BJ (cell line): ENCODE measurements around the gene ARL15. TPM values are rescaled to one million over a fixed set of nuclear protein-coding genes. Genes with fewer than 3 reads are reported as not detected.

Source experiments
- CTCF ChIA-PET: fragments of 350-600 bp; formaldehyde crosslinking; extraction: SDS; loops from one replicate; lab custom pipeline; 2021; ENCODE audit warnings: antibody characterized with exemption, inconsistent platforms; lab: Yijun Ruan, JAX
- POLR2A ChIA-PET: fragments of 300-600 bp; sonication (Branson Sonifier 250); formaldehyde crosslinking; extraction: SDS; loops from one replicate; lab custom pipeline; 2021; ENCODE audit warnings: antibody characterized with exemption; lab: Charles Lee
- DNase-seq: peaks from one replicate; pipeline ENCODE4 v3.0.0-alpha.2; 2011; ENCODE audit warnings: low read depth
- H3K27me3 ChIP-seq: 2 replicates; pipeline ENCODE4 v1.6.0; 2011; ENCODE audit warnings: low read length; ENCODE audit not compliant: control insufficient read depth, insufficient read depth
- H3K36me3 ChIP-seq: 2 replicates; pipeline ENCODE4 v1.5.1; 2011; ENCODE audit warnings: low read length; ENCODE audit not compliant: control insufficient read depth, insufficient read depth
- H3K4me3 ChIP-seq: 2 replicates; pipeline ENCODE4 v1.5.1; 2011; ENCODE audit warnings: low read depth, mild to moderate bottlenecking, control low read depth, low read length
- CTCF ChIP-seq: IDR thresholded peaks from 2 replicates; pipeline ENCODE4 v1.5.1; 2011; ENCODE audit warnings: low read depth, mild to moderate bottlenecking, control low read depth, inconsistent platforms, low read length, moderate library complexity; ENCODE audit not compliant: insufficient read depth
- polyA plus RNA-seq: library from polyadenylated mRNA; depleted of rRNA; stranded (reverse); fragments of >200 nt; gene quantifications from 2 replicates; pipeline ENCODE4 v1.2.3, GENCODE V29; 2011

ARL15 gene
- polyA plus RNA-seq, 1 experiment: 11.9 TPM

- CTCF ChIA-PET: no interaction called here
Measured at GRCh38 chr5:53956632-53957031, 353.7 kb downstream of the ARL15 start.

GRCh38 chr5:53956196-53956595 lies 354.2 kb downstream of the ARL15 start:
- Histone ChIP-seq H3K4me3 (no peak overlapping the region), H3K36me3 (no peaks in the 10 kb centered on the region), H3K27me3 (no peaks in the 10 kb centered on the region)
- no peak for DNase-seq
- no peak for TF ChIP-seq CTCF
- CTCF ChIA-PET: interaction anchor here (0.6 kb wide), 1 partner anchor 255 kb away, joined by 4 read pairs; no protein-coding TSS in a partner anchor
- POLR2A ChIA-PET: no interaction called here

More at GRCh38 chr5:53956632-53957031, 353.7 kb downstream of the ARL15 start:
- DNase-seq: no peak
- Histone ChIP-seq H3K4me3 (no peak overlapping the region), H3K27me3 (no peaks in the 10 kb centered on the region), H3K36me3 (no peaks in the 10 kb centered on the region)
- no peak for TF ChIP-seq CTCF
- POLR2A ChIA-PET: no interaction called here

DNA sequence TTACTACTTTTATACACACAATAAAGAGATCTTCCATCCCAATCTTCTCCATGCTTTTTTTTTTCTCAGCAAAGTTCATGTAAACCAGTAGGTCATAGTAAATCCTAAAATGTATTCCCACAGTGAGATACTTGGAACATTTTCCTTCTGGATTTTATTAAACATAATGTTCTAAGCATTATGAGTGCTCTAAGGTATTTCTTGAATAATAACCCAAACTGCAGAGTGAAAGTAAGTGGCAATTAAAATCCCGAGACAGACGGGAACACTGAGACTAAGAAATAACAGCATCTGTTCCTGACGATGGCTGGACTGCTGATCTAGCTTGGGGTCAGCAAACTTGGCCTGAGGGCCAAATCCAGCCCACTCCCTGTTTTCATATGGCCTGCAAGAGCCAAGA lies 359.8 kb downstream of the ARL15 start:
- Histone ChIP-seq H3K4me3 (no peak overlapping the region), H3K36me3 (no peaks in the 10 kb centered on the region), H3K27me3 (no peaks in the 10 kb centered on the region)
- no peak for TF ChIP-seq CTCF
- POLR2A ChIA-PET: no interaction called here
- CTCF ChIA-PET: interaction anchor here (0.6 kb wide), 2 partner anchors 10 to 1538 kb away, joined by 3 to 4 read pairs; no protein-coding TSS in a partner anchor
- no peak for DNase-seq

DNA sequence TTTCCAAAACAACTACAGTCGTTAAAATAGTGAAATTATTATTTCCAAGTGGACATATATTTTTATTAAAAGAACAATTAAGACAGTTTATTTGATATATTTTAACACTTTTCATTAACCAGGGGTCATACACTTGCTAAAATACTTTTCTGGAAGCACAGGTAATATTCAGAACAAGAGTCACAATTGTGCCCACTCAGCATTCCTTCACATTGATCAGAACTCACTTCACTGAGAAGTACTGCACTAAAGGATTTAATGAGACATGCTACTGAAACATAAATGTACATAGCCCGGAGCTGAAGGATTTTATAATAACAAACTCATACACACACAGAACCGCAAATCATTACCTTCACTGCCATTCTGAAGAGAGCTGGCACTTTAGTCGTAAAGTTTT lies 361.8 kb downstream of the ARL15 start:
- CTCF ChIA-PET: interaction anchor here (0.6 kb wide), 1 partner anchor 353 kb away, joined by 3 read pairs; no protein-coding TSS in a partner anchor
- no peak for DNase-seq
- Histone ChIP-seq H3K4me3 (no peak overlapping the region), H3K27me3 (no peaks in the 10 kb centered on the region), H3K36me3 (no peaks in the 10 kb centered on the region)
- POLR2A ChIA-PET: no interaction called here
- TF ChIP-seq CTCF: no peak

DNA sequence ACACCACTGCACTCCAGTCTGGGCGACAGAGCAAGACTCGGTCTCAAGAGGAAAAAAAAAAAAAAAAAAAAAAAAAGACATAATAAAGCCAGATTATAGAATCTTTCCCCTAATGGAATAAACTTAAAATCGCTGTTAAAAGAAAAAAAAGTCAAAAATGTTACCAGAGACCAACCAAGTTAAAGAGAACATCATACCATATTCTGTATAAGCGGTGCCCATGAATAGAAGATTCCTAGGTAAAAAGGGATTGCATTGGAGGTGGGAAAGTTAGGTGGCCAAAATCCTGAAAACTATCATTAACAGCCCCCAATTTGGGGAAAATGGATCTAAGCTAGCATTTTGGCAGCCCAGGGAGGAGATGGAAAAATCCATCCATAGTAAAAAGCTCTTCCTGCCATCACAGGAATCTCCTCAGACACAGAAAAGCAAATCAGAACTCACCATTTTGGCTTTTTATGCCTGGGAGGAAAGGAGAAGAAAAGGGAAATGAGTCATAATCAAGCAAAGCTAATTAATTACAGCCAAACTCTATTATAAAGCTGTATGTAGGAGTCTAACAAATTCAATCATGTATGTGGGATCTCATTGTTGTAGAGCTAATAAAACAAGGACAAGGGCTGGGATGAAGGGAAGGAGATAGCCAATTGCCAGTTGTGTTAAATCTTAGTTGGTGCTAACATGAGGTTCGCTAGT lies 363.8 kb downstream of the ARL15 start:
- POLR2A ChIA-PET: no interaction called here
- Histone ChIP-seq H3K36me3 (no peaks in the 10 kb centered on the region), H3K27me3 (no peaks in the 10 kb centered on the region), H3K4me3 (no peak overlapping the region)
- no peak for TF ChIP-seq CTCF
- no peak for DNase-seq
- CTCF ChIA-PET: interaction anchor here (1.0 kb wide), 1 partner anchor 13 kb away, joined by 3 read pairs; no protein-coding TSS in a partner anchor
